GM18517 (cell line): Measurements from ENCODE around the gene RPAP3.

Experiments used
- ATAC-seq: cut with Tn5 transposase; IDR thresholded peaks from one replicate; pipeline ENCODE4 v1.9.1; 2021; ENCODE audit warnings: mild to moderate bottlenecking, moderate library complexity; ENCODE audit not compliant: unreplicated experiment

RPAP3 gene

GRCh38 chr12:47722136-47722834, 16.5 kb upstream of the RPAP3 start:
- ATAC-seq: no peak

- no peak for ATAC-seq
These were observed 15.7 kb upstream of the RPAP3 start for GRCh38 chr12:47721431-47721973.

DNA sequence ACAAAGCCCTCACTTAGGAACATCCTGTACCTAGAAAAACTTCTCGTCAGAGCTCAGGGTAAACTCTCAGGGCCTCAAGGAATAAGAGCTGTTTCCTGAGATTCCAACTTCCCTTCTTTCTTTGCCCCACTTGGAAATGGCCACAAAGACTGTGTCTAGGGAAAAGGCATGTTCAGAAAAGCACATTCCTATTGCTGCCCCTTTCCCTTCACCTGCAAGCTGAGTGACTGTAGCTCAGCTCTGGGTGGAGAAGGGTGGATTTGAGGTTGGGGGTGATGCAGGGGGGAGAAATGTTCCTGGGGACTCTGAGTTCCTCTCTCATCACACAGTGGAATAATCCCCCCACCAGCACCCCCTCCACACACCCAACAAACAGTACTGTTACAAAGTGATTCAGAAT, 12.7 kb upstream of the RPAP3 start:
- ATAC-seq: no peak

DNA sequence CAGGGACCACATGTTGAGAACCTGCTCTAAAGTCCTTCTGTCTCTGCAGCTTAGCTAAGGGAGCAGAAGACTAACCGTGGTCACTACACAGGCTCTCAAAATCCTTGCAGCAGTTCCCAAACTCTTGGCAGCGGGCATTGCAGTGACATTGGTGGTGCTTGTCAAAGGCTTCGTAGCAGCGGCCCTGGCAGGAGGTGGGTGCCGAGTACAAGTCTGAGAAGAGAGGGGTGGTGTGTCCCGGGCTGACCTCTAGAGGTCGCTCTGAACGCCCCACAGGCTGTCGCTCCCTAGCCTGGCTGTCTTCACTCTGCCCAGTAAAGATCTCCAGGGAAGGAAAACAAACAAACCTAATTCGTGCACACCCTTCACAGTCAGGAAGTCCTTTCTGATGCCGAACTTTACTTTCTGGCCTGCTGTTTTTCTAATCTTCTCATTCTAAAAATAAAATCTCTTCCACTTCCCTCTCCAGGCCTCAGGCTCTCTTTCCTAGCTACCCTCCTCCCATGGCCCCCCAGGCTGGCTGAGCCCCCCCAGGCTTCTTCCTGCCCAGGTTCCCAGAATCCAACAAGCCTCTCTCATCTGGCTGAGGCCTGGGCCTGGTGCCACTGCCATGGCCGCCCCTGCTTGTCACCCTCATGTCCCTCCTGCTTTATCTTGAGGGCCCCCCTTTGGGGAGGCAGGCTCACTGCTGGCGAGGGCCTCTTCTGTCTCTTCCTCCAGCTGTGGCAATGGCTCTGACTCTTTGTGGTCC, 11.8 kb upstream of the RPAP3 start:
- no peak for ATAC-seq

DNA sequence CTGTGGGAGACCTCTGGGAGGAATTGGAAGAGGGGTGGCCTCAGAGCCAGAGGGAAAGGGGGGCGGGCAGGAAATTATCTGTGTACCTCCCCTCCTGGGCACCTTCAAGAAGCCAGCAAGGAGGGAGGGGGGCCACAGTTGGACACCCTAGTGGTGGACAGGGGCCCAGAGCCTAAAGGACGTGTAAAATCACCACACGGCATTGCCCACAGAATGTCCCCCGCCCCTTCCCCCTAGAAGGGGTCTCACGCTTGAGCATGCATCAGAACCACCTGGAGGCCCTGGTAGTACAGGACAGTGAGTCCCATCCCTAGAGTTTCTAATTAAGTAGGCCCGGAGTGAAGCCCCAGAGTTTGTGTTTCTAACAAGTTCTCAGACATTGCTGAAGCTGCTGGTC, 11.2 kb upstream of the RPAP3 start:
- no peak for ATAC-seq

DNA sequence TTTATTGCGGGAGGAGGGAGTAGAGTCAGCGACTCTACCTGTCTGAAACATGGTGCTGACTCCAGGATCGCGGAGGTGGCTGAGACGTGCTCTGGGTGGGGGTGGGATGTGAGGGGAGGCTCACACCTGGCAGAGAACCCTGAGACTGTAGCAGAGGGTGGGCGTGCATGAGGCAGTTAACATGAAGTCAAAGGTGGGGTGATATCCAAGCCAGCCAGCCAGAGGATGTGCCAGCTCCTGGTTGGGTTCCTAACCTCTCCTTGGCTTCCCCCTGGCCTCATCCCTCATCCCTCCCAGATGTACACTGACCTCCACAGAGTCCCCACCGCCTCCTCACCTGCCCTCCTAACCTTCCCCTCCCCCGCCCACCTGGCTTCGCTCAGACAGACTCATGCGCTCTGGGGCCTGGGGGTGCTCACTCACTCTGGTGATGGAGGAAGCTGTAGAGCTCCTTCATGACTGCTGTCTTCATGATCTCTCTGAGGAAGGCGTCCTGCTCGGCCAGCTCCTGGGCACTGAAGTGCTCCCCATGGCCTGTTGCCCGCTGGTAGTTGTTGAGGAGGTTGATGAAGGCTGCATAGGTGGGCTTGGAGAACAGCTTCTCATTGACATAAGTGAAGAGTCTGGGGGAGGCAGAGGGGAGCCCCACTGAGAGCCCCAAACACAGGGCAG, 10.2 kb upstream of the RPAP3 start:
- ATAC-seq: no peak

DNA sequence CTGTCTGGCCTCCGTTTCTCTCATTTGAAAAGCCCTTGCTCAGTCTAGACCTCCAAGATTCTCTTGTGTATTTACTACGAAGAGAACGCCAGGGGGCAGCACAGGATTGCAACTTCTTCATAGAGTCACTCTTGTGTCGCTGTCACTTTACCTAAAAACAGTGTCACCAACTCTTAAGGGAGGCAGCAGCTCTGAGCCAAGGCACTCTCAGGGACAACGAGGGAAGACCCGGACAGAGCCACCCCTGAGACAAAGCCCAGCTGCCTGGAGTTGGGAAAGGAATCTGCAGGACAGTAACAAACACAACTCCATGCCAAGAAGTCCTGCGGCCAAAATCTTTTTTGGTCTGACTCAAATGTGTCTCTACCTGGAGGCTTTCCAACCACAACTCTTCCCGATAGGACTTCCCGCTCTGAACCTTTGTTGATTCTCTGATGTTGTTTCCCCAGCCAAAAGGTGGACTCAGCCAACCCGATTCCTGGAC, 9.6 kb upstream of the RPAP3 start:
- peak; percentile 74 for ATAC-seq

DNA sequence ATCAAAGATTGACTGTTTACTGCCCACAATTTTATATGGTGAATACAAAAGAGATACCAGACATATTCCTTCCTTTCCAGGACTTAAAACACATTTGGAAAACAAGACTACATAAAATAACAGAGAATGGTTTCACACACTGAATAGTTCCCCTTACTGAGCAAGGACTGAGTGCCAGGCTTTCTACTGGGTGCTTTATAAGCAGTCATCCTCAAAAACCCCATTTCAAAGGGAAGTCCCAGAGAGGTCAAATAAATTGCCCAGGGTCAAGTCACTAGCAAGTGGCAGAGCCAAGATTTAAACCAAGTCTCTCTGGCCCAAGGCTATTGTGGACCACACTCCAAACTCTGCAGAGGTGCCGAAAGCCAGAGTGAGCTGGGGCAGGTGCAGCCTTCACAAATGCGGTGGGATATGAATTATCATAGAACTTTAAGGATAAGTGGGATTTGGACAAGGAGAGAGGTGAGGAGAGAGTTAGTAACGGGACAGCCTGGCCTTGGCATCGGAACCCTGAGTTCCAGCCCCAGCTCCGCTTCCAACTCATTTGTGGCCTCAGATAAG, 9.1 kb upstream of the RPAP3 start:
- ATAC-seq: peak; percentile 9

DNA sequence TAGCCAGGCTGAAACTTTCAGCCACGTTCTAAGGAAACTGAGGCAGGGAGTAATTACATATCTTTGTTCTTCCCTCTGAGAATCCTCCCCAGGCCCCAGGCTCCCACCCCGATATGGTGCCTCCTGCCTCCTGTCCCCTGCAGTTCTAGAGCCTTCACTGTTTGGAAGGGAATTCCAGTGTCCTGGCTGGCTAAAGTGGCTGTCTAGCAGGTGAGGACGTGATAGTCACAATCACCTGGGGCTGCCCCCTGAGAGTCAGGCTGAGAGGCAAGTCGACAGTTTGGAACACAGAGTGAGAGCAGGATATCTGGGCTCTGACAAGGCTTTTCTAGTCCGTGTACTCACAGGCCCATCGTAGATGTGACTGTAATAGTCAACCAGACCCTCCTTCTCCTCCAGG, 6.3 kb upstream of the RPAP3 start:
- no peak for ATAC-seq

DNA sequence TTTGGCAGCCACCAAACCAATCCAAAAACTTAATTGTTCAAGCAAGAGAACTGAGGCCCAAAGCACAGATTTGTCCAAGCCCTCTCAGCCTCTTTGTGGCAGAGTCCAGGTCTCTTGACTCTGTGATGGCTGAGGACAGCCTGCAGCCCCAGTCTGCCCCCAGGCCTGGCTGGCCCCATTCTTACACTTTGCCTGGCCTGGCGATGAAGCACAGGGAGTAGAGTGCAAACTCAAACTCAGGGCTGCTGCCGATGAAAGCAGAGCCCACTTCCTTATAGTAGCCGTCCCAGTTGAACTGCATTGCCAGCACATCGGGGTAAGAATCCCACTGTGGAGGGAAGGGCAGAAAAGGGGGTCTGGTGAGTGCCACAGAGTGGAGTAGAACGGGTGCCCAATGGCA, 5.6 kb upstream of the RPAP3 start:
- no peak for ATAC-seq

DNA sequence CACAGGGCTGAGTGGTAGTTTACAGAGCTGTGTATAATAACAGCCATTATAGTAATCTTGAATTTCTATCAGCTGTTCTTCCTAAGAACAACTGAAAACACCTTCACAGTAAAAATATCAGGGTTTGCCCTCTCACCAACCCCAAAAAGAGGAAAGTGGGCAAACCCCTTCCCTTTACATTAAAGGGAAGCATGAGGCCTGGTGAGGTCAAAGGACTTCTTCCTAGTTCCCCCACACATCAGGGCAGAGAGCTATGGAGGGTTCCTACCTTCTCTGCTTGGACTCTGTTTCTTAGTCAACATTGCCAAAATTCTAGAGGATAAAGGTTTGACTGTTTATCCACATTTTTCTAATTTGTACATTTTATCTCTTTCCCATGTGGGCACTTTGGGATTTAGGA, 4.4 kb upstream of the RPAP3 start:
- no peak for ATAC-seq

- ATAC-seq: no peak
These were observed 3.8 kb upstream of the RPAP3 start for GRCh38 chr12:47709671-47710070.

DNA sequence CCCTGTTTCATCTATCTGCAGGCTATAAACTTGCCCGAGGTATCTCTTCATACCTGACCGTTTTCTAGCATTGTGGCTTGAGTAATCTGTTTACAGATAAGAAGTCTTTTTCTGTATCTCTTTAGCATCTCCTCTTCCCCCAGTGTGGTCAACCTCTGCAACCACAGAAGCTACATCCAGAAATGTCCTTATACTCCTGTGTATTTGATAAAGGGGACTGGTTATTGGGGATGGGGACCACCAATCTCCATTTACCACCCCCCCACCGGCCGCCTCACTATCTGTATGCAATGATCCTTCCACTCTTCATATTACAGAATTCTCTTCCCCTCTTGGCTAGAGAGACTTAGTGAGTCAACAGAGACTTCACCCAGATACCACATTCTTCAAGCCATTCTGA, 3.4 kb upstream of the RPAP3 start:
- ATAC-seq: no peak

GRCh38 chr12:47707905-47708543, 2.2 kb upstream of the RPAP3 start:
- ATAC-seq: no peak

DNA sequence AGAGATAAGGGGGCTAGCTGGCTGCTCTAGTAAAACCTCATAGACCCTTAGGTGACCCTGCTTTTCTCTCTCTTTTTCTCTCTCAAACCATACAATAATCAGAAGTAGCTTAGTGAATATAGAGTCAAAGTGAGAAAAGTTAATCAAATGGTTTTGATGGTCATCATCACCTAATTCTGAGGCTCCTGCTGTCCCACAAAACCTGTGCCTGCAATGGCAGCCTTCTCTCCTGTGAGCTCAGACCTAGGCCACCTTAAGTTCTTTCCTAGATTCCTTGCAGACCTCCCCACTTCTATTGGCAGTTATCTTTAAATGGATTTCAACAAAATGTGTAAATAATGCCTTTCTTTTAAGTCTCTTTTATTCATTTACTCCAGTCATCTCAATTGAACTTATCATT, 1.5 kb upstream of the RPAP3 start:
- ATAC-seq: no peak

GRCh38 chr12:47705229-47705565, 633 bp downstream of the RPAP3 start:
- no peak for ATAC-seq

- ATAC-seq: no peak
These were observed 1.1 kb downstream of the RPAP3 start for GRCh38 chr12:47704719-47705118.

GRCh38 chr12:47700263-47700662, 5.6 kb downstream of the RPAP3 start:
- ATAC-seq: no peak

GRCh38 chr12:47698631-47699030, 7.2 kb downstream of the RPAP3 start:
- ATAC-seq: no peak

DNA sequence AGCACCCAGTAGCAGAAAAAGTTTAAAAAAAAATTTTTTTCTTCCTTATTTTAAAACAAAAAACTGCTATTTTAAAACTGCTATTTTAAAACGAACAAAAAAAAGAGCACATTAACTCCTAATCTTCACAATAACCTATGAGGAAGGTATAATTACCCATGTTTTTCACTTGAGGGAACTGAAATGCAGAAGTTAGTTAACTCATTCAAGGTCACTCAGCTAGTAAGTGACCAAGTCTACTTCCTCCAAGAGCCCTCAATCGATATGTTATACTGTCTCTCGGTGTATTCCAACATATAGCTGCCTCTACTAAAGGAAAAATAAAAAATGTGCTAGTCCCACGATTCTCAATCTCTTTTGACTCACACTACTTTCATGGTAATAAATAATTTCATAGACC, 7.8 kb downstream of the RPAP3 start:
- no peak for ATAC-seq

DNA sequence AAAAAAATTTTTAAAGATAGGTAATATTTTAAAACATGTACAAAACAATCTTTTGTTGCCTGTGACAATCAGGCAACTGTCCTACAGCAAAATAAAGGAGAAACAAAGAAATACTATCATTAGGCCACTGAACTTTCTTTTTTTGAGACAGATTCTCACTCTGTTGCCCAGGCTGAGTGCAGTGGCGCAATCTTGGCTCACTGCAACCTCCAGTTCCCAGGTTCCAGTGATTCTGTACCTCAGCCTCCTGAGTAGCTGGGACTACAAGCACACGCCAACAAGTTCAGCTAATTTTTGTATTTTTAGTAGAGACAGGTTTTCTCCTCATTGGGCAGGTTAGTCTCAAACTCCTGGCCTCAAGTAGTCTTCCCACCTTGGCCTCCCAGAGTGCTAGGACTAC, 16.6 kb downstream of the RPAP3 start:
- ATAC-seq: no peak
